HEK293T (cell line): ENCODE measurements around the gene CFAP74.

ENCODE experiments used
- ARNT ChIP-seq: fragments of 450-650 bp; IDR thresholded peaks from 2 replicates; pipeline ENCODE4 v1.6.1; 2017; ENCODE audit warnings: mild to moderate bottlenecking
- ELF4 ChIP-seq: fragments of 450-650 bp; IDR thresholded peaks from 2 replicates; pipeline ENCODE4 v1.6.1; 2017; ENCODE audit warnings: antibody characterized with exemption
- FOXM1 ChIP-seq: fragments of 450-650 bp; IDR thresholded peaks from 2 replicates; pipeline ENCODE4 v1.6.1; 2017; ENCODE audit warnings: mild to moderate bottlenecking, borderline replicate concordance
- NFRKB ChIP-seq: fragments of 450-650 bp; IDR thresholded peaks from 2 replicates; pipeline ENCODE4 v1.6.1; 2016; ENCODE audit warnings: mild to moderate bottlenecking, moderate library complexity
- PKNOX1 ChIP-seq: fragments of 450-650 bp; IDR thresholded peaks from 2 replicates; pipeline ENCODE4 v1.6.1; 2016
- TARDBP ChIP-seq: fragments of 450-650 bp; IDR thresholded peaks from 2 replicates; pipeline ENCODE4 v1.6.1; 2016

- TF ChIP-seq TARDBP = no peak
- no peak for TF ChIP-seq PKNOX1
- no peak for TF ChIP-seq FOXM1
- no peak for TF ChIP-seq ARNT
- TF ChIP-seq ELF4 = no peak
- no peak for TF ChIP-seq NFRKB
Measured at GRCh38 chr1:2037314-2037979, 33.9 kb upstream of the CFAP74 start.
